GM21576 (cell line): Measurements from ENCODE around the gene PYGO2.

Experiments used
- ATAC-seq: cut with Tn5 transposase; IDR thresholded peaks from one replicate; pipeline ENCODE4 v1.9.1; 2021; ENCODE audit warnings: mild to moderate bottlenecking, moderate library complexity; ENCODE audit not compliant: unreplicated experiment

PYGO2 gene

DNA sequence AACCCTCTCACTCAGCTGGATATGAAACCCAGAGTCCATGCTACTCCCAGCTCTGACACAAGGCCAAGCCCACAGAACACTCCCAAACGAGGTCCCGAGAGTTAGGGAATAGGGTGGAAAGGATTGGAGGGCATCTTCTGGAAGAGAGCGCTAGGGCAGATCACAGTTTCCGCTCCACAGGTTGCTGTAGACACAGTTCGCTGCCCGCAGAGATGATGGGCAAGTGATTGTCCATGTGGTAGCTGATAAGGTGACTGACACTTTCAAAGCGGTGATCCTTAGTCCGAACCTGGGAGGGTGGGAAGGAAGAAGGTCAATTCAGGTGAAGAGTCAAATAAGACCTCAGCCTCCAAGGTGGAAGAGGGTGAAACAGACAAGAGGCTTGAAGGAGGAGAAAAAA lies 2.1 kb upstream of the PYGO2 start:
- no peak for ATAC-seq

DNA sequence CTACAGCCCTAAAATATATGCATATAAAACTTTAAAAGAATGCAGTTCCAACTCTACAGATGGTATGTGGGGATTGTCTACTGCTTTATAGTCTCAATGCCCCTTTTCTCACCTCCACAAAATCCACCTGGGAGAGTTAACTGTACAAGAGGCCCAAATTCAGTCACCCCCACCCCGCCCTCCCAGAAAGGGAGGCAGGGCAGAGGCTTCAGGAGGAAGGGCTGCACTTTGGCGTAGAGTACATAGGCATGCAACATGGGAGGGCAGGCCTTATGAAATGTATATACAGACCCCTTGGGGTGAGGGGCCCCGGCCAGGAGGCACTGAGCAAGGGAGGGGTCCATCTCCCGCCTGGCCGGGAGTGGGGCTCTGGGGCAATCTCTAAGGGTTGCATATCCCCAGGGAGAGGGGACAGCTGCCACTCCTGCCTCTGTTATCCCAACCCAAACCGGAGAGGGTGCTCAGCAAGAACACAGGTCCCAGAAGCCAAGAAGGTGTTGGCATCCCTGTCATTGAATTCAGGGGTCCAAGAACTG lies 1.3 kb upstream of the PYGO2 start:
- no peak for ATAC-seq

DNA sequence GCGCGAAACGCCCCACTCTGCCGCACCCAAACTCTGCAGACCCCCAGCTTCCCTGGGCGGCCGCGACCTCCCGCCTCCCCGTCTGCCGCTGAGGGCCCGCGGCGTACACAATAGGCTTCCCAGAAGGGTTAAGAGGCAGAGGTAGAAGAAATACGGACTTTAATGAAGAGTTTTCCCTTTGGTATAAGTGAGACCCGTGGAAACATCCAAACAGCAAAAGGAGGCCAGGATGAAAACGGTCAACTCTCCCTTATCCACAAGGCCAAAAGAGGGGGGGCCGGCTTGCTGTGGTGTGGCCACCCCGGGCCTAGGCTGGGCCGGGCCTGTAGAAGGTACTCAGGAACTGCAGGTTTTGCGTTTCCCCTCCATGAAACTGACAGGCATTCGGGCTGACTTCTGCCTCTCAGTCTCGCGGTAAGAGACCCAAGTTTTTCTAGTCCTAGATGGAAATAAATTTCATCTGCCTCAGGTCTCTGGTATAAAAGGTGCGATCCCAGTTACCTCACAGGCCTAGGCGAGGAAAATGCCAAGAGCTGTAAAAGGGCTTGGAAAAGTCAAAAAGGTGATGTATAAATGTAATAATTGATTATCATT lies 671 bp upstream of the PYGO2 start:
- ATAC-seq: peak; percentile 3

DNA sequence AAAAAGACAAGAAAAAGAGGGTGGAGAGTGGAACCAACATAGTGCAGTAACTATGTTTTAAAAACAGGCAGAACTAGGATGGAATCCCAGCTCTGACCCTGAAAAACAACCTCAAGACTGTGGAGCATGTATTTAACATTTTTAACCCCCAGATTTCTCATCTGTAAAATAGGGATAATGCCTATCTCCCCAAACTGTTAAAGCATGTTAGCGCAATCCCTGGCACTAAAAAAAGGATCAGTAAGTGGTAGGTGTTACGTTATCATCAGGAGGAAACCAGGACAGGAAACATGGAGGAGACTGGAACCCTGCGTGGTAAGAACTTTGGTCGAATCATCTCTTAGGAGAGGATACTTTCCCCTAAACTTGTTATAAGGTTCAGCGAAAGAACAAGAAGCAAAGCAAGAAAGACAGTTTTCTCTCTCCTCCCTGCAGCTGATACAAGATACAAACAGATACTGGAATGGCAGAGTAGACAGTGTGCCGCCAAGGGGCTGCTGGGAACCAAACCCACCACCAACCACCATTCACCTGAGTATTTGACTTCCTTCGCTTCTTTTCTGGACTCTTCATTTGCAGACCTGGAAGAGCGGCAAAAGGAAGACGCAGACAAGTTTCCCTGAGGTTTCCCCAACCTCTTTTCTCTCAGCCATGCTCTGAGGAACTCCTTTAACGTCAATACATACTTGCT lies 991 bp downstream of the PYGO2 start:
- no peak for ATAC-seq

DNA sequence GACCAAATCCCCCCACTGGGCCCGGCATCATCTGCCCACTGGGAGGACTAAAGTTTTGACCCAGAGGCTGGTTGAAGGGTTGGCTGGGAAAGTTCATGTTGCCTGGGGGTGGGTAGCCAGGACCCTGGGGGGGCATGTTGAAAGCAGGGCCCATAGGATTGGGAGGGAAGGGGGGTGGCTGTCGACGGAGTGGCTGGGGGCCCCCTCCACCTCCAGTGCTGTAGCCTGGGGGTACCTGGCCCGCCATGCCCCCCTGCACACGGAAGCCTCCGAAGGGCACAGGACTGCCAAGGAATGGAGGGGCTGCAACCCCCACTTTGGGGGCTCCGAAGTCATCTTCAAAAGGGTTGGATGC lies 2.2 kb downstream of the PYGO2 start:
- no peak for ATAC-seq

DNA sequence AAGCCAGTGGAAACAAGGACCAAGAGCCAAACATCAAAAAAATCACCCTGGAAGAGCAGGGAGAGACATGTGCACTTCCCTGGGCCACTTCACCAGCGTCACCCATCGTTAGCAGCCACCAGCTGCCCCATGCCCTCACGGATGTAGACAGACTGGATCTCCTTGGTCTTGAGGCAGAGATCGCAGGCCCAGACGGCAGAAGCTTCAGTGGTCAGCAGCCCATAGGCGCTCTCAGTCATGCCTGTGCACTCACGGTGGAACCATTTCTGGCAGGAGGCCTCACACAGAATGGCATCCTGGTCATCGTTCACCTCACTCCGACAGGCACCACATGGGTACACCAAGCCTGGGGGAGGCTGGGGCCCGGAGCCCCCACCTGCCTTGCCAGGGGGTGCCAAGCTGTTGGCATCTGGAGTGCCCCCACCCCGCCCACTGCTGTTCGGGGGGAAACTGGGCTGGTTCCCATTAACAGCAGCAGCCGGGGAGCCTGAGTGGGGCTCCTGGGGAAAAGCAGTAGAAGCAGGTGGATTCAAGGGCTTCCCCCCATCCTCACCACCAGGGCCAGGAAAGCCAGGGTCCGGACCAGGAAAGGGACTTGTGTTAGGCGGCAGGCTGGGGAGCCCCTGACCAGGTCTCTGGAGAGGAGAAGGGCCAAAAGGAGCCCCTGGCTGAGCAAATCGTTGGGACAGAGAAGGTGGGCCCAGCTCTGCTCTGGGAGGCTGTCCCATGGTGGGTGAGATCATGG lies 2.7 kb downstream of the PYGO2 start:
- no peak for ATAC-seq

DNA sequence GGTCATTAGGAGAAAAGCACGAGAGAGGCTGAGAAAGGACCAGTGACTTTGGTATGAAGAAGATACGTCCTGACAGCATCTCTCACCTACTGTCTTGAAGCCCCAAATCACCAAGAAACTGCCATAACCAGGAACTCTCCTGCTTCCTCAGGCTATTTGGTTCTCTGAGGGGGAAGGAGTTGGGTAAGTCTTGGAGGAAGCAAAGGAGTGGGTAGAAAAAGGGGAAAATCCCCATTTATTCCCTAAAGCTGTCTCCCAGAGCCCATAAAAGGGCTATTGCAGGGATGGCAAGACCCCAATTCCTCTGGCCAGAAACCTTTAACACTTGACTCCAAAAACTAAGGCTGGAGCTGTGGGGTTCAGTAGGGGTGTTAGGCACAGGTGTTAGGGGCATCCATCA lies 3.5 kb downstream of the PYGO2 start:
- ATAC-seq: no peak

DNA sequence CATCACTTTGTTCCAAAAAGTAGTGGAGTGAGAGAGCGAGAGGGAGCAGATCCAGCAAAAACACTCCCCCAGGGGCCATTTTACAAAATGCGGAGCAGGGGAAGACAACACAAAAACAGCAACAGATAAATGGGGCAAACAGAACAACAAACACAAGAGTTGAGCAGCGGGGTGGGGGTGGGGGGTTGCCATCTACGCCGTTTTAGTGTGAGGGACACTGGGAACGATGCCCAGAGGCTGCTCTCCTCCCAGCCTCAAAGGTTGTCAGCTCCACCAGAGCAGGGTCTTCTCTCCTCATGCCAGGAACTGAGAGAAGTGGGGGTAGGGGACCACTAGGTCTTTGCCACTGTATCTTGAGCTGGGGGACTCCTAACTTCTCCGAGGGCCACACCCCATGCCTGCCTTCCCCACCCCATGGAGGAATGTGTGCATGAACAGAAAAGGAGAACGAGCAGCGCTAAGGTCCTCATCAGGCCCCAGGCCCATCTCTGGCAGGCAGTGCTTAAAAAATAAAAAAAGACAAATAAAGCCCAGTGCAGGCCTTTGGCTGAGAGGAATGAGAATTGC lies 4.4 kb downstream of the PYGO2 start:
- ATAC-seq: no peak

DNA sequence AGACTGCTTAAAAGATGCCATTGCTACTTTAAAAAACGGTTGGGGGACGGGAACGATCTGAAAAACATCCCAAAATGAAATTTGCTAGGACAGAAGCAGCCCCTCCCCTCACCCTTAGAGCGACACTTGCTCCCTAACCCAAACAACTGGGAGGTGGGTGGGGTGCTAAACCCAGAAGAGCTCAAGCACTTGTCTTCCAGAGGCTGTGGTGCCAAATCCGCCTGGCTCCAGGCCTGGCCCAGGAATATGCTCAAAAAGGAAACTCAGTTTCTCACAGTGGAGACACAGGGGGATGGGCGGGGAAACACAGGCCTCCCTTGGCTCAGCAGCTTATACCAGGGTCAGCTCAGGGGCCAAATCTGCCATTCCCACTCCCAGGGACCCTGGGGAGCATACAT lies 5.0 kb downstream of the PYGO2 start:
- ATAC-seq: no peak

DNA sequence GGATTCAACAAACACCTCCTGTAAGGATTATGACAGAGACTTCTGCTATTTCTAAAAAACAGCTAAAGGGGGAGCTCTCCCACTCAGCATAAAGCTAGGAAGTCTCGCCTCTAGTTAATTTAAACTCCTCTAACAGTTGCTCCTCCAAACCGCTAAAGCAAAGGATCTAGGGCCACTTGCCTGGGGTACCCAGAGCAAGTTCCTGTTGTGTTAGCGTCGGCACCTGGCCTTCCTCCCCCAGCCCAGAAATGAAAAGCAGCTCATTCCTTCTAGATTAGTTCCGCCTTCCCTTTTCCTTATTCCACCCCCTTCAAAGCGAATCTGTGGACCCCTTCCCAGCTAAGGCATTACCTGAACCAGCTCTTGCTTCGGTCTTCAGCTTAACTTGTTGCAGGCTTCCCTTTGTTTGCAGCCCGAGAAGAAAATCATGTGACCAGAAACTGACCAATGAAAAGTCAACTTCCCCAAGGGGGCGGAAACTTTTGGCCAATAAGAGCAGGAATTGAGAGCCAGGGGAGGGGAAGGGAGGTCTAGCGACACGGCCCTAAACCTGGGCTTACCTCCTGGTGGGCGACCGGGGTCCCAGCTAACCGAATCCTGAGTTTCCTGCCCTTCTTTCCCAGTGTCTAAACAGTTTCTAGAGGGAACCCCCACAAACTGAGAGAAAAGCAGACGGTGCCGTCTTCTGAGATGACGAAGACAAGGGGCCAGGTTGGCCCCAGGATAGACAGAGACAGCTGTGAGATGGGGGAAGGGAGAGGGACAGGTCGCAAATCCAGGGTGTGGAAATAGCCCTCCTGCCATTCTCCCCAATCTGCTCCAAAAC lies 5.7 kb downstream of the PYGO2 start, which contains the start of gene PBXIP1:
Gene PBXIP1, minus strand, starts transcription at position 382 of the 826 bp plus-strand sequence. CDS start 2,378 bp downstream, outside the sequence.
- ATAC-seq: peak; percentile 52

DNA sequence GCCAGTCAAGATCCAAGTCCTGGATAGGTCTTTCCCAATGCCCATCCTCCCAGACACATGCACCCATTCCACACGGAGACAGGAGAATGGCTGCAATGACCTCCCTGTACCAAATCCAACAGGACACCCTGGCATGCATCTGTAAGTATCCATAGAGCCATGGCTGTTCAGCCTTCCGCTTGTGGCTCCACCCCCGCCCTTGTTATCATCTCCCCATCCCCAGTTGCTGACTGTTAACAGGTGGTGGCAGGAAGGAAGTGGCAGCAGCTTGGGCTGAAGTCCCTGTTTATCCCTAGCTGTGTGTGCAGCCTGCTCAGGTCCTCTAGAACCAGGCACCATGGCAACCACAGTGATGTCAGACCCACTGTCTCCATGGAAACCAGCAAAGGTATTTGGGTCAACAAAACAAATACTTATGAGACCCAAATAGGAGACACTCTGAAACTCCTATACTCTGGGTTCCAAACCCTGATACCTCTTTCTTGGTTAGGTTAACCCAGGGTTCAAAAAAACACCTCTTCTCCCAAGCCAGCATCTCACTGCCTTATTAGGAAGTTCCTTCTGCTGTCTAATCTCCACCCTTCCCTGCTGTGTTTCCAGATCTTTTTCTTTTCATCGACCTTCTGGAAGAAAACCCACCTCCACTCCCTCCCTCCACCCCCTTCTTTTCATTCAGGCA lies 6.4 kb downstream of the PYGO2 start:
- peak; percentile 68 for ATAC-seq

DNA sequence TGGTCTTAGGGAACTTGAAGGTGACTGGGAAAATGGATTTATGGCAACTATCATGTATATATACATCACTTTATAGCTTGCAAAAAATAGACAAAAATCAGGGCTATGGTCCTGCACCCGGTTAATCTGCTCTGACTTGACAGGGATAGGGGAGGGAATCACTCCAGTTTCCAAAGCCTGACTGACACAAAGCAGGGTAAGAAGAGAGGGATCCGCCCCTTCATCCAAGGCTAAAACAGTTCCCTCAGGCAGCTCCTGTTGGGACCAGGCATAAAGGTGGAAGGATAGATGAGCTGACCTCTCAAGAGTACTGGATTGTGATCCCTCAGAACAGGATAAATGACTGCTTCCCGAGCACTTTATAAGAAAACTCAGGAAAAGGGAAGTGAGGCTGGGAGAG lies 7.0 kb downstream of the PYGO2 start:
- ATAC-seq: no peak

DNA sequence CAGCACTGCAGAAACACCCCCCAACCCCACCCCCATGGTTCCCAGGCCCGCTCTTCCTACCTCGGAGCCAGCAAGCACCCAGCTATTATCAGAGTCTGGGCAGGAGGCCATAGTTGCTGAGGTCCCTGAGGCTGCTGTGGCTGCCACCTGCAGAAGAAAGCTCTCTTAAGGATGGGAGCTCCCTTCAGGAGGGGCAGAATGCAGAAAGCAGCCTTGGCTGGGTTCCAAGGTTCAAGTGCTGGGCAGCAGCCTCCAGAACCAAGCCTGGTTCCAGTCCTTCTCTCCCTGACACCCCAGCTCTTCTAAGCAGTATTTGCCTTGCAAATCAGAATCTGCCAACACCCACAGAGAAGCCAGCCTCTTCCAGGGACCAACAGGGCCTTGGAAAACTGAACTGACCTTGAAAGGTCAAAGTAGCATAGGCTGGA lies 8.0 kb downstream of the PYGO2 start:
- ATAC-seq: no peak

DNA sequence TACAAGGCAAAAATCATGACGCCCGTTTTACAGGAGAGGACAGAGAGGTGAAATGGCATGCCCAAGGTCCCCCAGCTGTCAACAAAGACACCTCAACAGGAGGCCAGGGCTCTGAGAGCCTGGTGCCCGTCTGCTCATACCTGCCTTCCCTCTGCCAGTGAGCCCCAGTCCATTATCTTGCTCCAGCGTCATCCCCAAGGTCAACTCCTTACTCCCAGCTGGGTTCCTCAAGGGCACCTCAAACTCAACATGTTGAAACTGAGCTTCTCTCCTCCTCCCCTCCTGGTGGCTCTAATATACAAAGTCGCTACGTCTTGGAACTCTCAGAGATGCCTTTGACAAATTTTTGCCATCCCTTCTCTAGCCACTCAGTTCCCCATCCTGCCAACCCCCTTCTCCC lies 8.9 kb downstream of the PYGO2 start:
- no peak for ATAC-seq

DNA sequence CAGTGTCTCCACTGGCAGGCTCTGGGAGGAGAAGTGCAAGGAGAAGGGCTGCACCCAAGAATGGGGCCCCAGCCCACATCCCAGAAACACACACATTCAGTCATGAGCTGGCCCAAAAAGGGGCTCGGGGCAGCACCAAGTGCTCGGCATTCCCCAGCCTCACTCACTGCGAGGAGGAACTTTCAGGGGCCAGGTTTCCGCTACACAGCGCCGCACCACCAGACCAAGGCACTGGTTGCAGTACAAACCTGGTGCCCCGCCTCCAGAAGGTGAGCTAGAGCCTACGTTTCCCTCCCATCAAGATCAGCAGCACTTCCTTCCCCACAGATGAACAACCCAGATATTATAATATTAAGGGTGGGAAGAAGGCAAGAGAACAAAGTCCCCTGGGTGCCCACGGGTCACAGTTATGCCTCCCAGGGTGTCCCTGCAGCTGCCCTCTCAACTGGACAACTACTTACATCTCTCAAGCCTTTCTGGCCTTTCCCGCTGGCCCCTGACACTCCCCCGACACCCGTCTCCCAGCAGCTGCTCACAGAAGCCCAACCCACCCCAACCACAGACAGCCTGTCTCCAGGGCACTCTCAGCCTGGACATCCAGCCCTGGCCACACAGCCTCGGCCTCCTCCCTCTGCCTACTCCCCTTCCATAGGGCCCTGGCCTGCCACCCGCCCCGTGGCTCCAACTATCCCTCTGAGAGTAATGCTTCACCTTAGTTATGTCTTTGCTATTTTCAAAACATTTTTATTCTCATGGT lies 9.5 kb downstream of the PYGO2 start:
- no peak for ATAC-seq

DNA sequence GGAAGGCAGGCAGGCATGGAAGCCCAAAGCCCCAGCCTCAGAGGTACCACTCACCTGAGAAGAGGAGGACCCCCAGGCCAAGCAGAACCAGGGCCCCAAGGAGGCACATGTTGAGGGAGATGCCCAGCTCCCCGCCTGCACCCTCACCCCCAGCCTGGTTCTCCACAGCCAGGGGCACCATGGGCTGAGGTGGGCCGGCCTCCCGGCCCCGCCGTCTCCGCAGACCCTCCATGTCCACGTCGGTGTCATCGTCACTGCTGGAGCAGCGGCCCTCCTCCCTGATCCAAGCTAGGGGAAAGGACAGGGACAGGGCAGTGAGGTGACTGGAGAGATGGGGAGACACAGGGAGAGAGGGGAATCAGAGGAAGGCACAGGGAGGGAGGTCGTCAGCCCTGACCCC lies 13.5 kb downstream of the PYGO2 start:
- ATAC-seq: no peak

DNA sequence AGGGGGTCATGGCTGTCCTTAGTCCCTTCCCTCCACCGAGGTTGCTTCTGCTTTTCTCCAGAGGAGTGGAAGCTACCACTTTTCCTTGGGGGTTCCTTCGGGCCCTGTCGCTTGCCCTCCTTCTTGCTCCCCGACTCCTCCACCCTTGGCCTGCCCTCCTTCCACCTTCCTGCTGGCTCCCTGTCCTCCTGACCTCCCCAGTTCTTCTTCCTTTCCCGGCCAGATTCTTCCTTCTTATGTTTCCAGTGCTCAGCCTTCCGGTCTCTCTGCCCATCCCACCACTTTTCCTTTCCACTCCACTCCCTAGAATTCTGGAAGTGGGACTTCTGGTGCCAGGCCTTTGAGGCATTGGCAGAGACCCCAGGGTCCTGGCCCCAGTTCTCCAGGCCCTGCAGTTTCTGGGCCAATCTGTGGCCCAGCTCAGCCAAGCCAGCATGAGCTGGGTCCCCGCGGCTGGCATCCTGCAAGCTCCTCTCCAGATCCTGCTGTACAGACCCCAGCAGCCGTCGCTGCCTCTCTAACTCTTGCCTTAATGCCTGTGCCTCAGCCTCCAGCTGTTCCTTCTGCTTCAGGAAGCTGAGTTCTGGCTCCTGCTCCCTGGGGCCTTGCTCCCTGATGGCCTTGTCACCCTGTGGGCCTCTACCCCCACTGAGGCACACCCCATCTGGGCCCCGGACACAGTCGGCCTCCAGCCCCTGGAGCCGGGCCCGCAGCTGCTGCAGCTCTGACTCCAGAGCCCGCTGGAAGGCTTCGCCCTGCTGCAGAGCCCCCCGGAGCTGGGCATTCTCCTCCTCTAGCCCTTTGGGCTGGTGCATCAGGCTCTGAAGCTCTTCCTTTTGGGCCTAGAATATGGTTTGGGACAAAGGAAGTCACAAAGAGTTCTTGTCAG lies 15.4 kb downstream of the PYGO2 start:
- no peak for ATAC-seq

DNA sequence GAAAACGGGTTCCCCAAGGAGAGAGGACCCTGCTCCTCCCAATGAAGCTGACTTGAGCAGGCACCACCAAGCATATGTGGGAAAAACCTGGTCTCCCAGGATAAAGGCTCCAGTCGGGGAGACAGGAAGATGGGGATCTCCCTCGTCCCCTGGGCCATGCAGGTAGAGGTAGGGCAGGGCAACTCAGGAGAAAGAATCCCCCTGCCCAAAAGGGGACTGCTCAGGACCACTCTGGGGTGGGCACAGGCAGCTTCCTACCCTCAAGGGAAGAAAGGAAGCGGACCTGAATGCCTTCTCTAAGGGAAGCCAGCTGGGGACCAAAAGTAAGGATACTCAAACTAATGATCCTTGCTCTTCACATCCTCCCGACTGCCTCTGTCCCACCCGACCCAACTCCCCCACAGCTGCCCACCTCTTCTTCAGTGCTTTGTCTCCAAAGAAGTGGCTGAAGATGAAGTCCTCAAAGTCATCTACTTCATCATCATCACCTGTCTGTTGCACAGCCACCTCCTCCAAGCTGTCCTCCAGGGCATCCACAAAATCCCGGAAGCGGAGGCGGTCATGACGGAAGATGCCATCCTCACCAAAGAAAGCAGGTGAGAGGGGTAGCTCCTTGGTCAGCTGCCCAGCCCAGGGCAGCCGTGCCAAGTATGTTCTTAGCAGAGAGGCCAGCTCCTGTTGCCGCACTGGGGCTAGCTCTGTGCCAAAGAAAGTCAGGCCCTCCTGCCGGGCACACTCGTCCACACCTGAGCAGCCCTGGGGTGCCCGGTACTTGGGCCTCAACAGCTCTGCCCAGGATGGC lies 16.2 kb downstream of the PYGO2 start:
- no peak for ATAC-seq
